HG02588 (cell line): ENCODE results near the gene GALNT6.
A peak's percentile ranks its signal among the peaks of the same experiment; 100 is the strongest.

ENCODE experiments used
- ATAC-seq: cut with Tn5 transposase; IDR thresholded peaks from one replicate; pipeline ENCODE4 v1.9.1; 2021; ENCODE audit warnings: mild to moderate bottlenecking, moderate library complexity; ENCODE audit not compliant: unreplicated experiment

Gene GALNT6

GRCh38 chr12:51405801-51406207 lies 14.6 kb upstream of the GALNT6 start:
- ATAC-seq = no peak

DNA sequence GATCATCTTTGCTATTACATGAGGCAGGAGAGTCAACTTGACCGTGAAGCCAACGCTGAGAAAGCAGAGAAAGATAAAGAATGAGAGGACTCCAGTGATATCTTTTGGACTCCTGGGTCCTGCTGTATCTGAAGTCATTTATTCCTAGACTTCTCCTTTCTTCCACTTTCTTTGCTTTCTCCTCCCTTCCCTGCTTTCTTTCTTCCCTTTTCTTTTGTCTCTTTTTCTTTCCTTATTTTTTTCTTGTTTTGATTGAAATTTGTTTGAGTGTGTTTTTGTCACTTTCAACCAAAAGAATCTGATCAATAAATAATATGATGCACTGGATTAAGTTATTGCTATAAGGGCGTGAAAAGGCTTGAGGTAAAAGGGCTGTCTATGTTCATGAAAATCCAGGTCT lies 13.4 kb upstream of the GALNT6 start:
- ATAC-seq = no peak

DNA sequence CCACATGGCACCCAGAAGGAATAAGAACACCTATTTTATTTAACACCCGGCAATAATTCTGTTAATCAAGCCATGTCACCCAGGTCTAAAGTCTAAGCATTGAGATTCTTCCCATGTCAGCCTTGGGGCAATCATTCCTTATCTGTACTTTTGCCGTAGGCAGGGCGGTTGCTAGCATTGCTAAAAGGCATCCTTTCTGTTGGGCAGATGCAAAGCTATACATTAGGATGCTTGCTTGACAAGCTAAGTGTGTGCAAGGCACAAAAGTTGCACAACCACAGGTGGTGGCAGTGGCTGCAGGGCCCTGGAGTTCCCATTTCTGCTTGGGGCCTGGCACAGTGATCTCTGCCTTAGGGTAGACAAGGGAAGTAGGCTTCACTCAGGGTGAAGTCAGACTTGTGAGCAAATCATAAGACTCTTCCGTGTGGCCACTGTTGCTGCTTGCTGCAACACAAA lies 12.5 kb upstream of the GALNT6 start:
- ATAC-seq = no peak

- no peak for ATAC-seq
Measured at GRCh38 chr12:51403159-51403558, 12.0 kb upstream of the GALNT6 start.

GRCh38 chr12:51401900-51402299 lies 10.7 kb upstream of the GALNT6 start:
- ATAC-seq = no peak

DNA sequence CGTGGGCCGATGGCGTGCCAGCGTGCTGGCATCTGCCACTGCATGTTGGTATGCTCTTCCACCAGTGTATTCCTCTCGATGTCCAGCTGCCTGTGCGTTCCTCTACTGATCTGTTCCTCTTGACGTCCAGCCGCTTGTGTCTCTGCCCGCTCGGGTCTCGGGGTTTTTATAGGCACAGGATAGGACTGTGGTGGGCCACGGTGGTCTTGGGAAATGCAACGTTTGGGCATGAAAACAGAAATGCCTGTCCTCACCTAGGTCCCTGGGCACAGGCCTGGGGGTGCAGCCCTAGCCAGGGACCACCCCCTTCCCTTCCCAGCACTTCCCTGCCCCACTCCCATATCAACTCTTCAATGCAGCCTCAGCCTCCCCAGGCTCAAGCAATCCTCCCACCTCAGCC lies 10.3 kb upstream of the GALNT6 start:
- ATAC-seq = no peak

GRCh38 chr12:51401020-51401419 lies 9.8 kb upstream of the GALNT6 start:
- no peak for ATAC-seq

- no peak for ATAC-seq
Measured at GRCh38 chr12:51399891-51400290, 8.7 kb upstream of the GALNT6 start.

DNA sequence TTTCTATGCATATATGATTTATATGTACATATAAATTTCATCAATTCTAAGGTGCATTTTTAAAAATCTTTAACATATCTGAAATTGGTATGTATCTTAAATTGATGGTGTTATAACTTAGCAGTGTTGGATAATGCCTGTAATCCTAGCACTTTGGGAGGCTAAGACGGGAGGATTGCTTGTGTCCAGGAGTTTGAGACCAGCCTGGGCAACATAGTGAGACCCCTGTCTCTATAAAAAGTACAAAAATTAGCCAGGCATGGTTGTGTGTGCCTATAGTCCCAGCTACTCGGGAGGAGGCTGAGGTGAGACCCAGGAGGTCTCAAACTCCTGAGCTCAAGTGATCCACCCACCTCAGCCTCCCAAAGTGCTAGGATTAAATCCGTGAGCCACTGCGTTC lies 6.5 kb upstream of the GALNT6 start:
- no peak for ATAC-seq

DNA sequence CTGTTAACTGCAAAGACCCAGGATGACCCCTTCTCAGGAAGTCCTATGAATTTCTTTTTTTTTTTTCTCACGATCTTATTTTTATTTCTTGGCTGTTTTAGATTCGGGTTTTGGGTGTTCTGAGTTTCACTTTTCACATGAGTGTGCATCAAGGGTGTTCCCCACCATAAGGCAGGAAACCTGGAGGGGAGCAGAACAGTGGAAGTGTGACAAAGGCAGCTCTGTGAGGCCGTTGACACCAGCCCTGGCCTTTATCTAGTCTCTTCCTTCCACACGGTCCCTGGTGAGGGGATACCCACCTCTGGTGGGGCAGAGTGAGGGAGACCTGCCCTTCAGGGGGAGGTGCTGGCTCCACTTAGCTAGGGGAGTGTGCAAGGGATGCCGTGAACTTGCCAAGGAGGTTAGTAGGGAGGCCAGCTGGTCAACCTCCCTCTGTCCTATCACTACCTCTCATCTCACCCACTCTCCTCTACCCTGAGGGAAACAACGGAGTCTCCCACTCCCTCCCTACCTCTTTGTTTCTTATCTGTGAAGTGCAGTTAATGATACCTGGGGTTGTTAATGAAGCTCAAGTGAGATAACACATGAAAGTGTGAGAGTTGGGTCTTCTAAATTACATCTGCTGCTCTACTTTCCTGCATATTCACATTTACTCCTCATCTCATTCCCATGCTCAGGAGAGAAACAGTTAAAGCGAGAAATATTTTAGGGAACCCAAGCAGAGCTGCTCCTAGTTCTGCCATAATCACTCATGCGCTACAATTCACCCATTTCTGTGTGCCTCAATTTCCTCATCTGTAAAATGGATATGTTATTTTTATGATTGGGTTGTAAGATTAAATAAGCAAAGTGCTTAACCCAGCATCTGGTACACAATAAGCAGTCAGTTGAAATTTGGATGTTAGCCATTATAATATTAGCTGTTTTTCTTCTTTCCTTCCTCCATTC lies 4.4 kb upstream of the GALNT6 start:
- ATAC-seq = peak; percentile 30

GRCh38 chr12:51393676-51394545 lies 2.7 kb upstream of the GALNT6 start:
- ATAC-seq = no peak

DNA sequence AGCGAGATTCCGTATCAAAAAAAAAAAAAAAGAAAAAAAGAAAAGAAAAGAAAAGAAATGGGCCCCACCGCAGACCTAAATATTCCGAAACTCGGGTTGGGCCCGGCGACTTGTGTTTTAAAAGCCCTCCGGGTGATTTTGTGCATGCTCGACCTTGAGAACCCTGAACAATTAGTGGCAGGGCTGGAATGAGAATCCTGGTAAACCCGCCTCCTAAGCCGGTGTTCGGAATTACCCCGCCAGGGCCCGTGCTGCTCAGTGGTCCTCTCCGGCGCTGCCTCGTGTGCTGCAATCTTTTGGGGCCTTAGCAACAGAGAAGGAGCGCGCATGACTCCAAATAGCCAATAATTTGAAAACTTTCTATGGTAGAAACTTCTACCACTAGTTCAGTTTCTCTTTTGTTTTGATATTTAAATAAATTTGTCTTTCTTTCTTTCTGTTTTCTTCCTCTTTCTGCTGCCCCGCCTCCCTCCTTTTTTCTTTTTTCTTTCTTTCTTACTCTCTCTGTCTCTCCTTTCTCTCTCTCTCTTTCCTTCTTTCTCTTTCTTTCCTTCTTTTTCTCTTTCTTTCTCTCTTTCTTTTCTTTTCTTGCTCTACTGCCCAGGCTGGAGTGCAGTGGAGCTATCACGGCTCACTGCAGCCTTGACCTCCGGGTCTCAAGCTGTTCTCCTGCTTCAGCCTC lies 1.5 kb upstream of the GALNT6 start:
- no peak for ATAC-seq

DNA sequence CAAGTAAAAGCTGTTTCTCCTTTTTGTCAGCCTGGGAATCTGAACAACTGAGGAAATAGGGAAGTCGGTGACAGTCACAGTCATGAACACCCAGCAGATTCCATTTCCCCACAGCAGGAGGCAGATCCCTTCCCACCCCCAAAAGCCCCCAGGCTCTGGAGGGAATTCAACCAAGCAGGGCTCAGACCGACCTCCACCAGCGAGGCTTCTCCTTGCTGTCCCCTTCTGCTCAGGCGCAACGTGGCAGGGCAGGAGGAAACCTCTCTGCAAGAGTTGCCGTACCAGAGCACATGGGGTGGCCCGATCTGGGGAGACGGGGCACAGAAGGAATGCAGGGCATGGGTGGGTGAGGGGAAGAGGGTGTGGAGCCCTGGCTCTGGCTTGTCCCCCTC lies 319 bp downstream of the GALNT6 start:
- peak; percentile 7 for ATAC-seq

DNA sequence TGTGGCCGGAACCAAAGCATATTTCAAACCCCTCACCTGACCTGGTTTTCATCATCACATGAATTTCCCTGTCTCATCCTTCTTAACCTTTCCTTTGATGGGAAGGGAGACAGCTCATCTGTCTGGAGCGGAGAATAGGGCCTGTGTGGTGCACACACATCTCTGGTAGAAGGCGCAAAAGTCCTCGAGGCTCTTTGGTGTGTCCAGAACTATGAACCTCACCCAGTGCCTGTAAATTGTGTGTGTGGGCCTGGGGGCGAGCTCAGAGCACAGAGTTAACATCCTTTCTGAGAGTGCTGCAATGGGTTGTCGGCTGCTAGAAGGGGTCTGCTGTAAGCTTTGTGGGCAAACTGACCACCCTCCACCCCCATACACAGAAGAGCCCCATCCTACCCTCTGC lies 749 bp downstream of the GALNT6 start:
- ATAC-seq = no peak

- no peak for ATAC-seq
Measured at GRCh38 chr12:51389302-51389999, 1.8 kb downstream of the GALNT6 start.

DNA sequence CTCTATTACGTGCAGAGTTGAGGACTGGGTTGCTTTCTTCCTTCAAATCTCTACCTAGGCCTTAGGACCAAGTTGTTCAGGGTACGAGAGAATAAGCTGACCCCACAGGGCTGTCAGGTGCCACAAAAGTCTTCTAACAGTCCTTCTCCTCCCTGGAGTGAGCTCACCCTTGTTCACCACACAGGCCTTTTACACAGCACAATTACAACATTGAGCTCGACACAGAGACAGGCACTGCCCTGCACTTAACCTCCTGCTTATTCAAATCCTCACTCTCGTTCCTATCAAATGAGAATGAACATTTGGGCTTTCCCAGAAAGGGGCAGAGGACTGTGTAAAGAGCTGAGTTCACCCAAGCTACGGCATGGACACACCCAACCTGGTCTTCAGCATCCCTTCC lies 2.4 kb downstream of the GALNT6 start:
- ATAC-seq = no peak

DNA sequence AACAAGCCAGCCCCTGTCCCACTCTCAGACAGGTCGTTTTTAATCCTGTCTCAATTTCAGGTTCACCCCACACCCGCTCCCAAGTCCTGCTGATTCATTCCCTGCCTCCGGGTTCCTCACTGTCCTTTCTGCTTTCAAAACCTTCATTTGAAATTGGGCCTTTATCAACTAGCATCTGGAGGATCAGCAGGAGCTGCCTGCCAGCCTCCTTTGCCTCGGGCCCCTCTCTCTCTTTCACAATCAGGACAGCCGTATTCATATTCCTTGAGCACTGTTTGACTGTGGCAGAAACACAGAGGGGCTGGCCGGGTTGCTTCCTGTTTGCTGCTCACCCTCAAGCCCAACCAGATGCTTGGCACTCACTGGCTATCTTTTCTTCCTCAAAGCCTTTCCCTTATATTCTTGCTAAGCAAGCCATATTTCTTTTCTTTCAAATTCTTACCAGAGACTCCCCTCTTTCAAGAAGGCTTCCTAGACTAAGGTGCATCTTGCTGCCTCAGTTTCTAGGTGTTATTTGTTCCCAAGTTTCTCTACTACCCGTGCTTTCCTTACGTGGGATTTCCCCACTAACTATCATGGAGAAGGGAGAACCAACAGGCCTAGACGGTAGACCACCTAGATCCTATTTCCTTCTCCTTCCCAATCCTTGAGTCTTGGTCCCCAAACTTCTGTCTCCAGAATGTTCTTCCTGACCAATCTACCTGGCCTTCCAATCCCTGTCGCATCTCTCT lies 3.0 kb downstream of the GALNT6 start:
- ATAC-seq = no peak

DNA sequence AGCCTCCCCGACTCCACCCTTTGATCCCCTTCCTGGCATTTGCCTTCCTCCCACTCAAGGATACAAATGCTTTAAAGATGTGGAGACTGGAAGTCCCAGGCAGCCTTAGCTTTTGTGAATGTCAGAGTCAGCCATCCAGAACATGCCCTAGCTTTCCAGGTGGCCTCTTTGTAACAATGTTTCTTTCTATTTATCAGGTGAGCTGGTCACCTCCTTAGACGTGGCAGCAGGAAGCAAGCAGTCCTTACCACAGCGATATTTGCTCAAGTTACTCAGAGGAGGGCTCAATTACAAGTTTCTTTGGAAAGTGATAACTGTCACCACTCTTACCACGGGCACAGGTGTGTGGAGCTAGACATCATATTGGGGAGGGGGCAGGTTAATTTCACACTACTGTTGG lies 4.9 kb downstream of the GALNT6 start:
- ATAC-seq = no peak

DNA sequence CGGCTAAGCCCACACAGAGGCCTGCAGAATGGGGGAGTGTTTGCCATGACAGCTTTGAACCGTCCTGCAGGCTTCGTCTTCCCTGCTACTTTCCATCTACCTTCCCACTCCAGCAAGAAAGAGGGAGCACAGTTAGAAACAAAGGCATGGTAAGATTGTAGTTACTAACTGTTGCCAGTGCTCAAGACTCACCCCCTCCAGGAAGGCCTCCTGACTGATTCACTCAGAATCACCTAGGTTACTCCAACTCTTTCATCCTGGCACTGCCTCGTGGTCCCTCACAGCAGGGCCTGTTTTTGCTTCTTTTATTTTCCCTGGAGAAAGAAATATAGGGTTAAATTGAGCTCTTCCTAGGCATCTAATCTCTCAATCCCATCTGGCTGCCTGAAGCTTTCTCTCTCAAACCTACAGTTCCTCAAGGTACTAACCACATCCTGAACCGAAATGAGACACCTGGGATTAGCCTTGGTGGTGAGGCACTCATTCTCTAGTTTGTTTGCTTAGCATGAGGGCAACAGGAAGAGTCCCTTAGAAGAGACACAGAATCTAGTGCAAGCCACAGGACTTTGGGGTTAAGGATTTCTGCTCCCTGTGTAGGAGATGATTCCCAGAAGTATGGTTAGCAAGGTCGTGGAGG lies 7.8 kb downstream of the GALNT6 start:
- no peak for ATAC-seq
